Measurements from ENCODE around the gene LIX1.

The LIX1 gene

GRCh38 chr5:97073420-97073819 lies 69.0 kb downstream of the LIX1 start:
- no peak for DNase-seq

GRCh38 chr5:97072696-97073095 lies 69.7 kb downstream of the LIX1 start:
- DNase-seq = no peak

DNA sequence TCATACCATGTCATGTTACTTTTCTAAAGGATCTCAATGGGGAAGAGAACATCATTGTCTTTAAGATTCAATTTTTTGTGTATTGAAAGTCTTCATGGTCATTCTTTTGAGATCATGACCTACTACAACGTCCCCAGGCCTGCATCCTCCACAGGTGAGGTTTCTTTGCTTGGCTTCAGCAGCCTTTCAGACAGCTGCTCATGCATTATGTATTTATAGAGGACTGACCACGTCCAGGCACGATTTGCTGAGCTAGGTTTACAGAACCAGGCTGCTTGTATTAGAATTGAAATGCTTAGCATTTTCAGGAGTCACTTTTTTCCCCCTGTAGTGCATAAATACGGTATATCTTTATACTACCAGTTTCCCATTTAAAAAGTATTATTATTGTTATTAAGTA lies 70.4 kb downstream of the LIX1 start:
- DNase-seq = no peak

GRCh38 chr5:97071101-97071500 lies 71.3 kb downstream of the LIX1 start:
- no peak for DNase-seq

DNA sequence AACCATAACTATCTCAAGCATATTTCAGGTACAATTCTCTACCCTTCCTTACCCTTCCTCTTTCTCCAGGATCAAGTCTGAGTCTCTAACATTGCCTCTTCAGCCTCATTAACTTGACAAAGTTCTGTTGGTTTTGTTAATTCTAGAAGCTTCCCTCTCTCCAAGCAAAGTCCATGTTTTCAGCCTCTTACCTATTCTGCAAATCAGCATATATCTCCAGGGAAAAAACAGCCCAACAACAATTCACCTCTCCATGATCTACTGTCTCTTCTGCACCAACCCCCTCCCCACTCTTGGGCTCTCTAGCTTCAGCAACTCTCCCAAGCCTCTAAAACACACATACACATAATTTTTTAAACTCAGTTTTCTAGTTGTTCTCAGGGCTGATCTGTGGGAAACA lies 72.2 kb downstream of the LIX1 start:
- DNase-seq = no peak

DNA sequence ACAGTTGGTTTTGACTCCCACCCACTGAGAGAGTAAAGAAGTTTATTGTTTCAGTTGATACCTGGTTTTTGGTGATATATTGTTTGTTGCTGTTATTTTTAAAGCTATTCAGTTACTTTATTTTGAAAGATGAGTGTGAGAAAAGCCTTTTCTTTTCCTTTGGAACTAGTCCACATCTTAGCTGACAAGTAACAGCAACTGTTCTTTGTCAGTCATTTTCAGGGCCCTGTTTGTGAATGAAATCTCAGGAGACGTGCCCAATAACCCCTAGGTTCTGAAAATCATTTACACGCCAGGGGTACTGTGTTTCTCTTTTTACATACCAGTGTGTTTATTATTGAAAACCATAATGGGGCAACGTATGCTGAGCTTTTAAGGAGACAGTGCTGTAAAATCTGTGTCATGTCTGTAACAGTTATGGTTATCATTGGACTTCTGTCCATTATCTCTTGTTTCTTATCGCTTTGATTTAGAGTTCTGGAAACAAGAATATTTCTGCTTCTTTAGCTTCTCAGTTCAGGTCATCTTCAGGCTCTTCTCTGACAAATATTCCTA lies 75.0 kb downstream of the LIX1 start:
- no peak for DNase-seq

- DNase-seq = no peak
Observed at GRCh38 chr5:97065475-97065874, 76.9 kb downstream of the LIX1 start.

GRCh38 chr5:97063251-97063650 lies 79.2 kb downstream of the LIX1 start:
- no peak for DNase-seq

DNA sequence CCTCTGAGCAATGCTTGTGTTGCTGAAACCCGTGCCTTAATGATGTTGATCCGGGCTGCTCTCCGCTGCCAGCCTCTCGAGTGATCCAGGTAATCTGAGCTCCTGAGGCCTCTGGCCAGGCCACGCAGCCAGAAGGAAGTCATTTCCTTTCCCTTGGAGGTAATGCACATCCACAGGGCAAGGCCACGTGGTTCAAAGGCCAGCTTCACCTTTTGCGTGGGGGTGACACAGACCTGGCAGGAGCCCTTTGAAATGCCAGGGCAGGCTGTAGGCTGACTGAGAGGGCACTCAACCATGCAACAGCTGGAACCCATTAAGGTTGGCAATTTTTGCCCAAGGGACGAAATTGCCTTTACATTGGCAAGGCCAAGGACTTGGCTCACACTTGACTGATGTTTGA lies 80.4 kb downstream of the LIX1 start:
- no peak for DNase-seq

- no peak for DNase-seq
Observed at GRCh38 chr5:97056263-97056662, 86.1 kb downstream of the LIX1 start.

- DNase-seq = no peak
Observed at GRCh38 chr5:97049175-97049574, 93.2 kb downstream of the LIX1 start.

DNA sequence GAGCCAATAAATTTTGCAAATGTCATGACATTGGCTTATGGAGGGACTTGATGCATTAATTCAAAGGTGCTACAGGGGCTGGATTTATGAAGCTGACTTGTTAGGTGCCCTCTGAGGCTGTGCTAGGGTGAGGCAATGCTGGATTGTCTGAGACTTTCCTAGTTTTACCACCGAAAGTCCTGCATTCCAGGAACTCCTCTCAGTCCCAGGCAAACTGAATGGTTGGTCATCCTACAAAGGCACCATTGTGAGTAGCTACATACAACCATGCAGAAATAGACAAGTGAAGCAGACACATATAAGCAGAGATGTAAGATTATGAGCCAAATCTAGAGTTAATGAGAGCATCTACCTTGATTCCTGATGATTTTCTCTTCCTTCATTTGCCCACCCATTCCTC lies 95.3 kb downstream of the LIX1 start:
- DNase-seq = no peak

GRCh38 chr5:97046270-97046982 lies 96.0 kb downstream of the LIX1 start:
- no peak for DNase-seq

- DNase-seq = no peak
Observed at GRCh38 chr5:97044052-97044451, 98.4 kb downstream of the LIX1 start.

- DNase-seq = no peak
Observed at GRCh38 chr5:97043511-97043910, 98.9 kb downstream of the LIX1 start.

- DNase-seq = no peak
Observed at GRCh38 chr5:97042996-97043395, 99.4 kb downstream of the LIX1 start.

Measured in CD4-positive, alpha-beta T cell treated with Interleukin-1 beta for 1 hour (primary cell).